Fibroblast of skin of right biceps (primary cell): ENCODE measurements around the gene PLB1.
"Not testable (repeated sequence)": the region's sequence is repeated elsewhere in the genome, so short reads cannot be mapped to it uniquely, and the experiment has no call there.

Experiments
- DNase-seq: peaks from one replicate; pipeline ENCODE4 v3.0.0-alpha.2; 2013

PLB1 gene

GRCh38 chr2:28469947-28470535, 25.8 kb upstream of the PLB1 start:
- DNase-seq: no peak

GRCh38 chr2:28470759-28471158, 25.1 kb upstream of the PLB1 start:
- no peak for DNase-seq

- DNase-seq: no peak
Observed at GRCh38 chr2:28471214-28471613, 24.6 kb upstream of the PLB1 start.

- DNase-seq: no peak
Observed at GRCh38 chr2:28471701-28472236, 24.1 kb upstream of the PLB1 start.

GRCh38 chr2:28472641-28473040, 23.2 kb upstream of the PLB1 start:
- not testable (repeated sequence) for DNase-seq

GRCh38 chr2:28475088-28475595, 20.7 kb upstream of the PLB1 start:
- no peak for DNase-seq

- DNase-seq: no peak
Observed at GRCh38 chr2:28477087-28477486, 18.8 kb upstream of the PLB1 start.

- no peak for DNase-seq
Observed at GRCh38 chr2:28477645-28478044, 18.2 kb upstream of the PLB1 start.

- DNase-seq: no peak
Observed at GRCh38 chr2:28480403-28481049, 15.3 kb upstream of the PLB1 start.

GRCh38 chr2:28481905-28482304, 14.0 kb upstream of the PLB1 start:
- no peak for DNase-seq

GRCh38 chr2:28484835-28485234, 11.0 kb upstream of the PLB1 start:
- no peak for DNase-seq

- no peak for DNase-seq
Observed at GRCh38 chr2:28486526-28486925, 9.3 kb upstream of the PLB1 start.

GRCh38 chr2:28487258-28487657, 8.6 kb upstream of the PLB1 start:
- no peak for DNase-seq

GRCh38 chr2:28488083-28488830, 7.6 kb upstream of the PLB1 start:
- no peak for DNase-seq

- no peak for DNase-seq
Observed at GRCh38 chr2:28488858-28489575, 6.8 kb upstream of the PLB1 start.

GRCh38 chr2:28490558-28490957, 5.3 kb upstream of the PLB1 start:
- no peak for DNase-seq

GRCh38 chr2:28492282-28492681, 3.6 kb upstream of the PLB1 start:
- no peak for DNase-seq

GRCh38 chr2:28493636-28494035, 2.2 kb upstream of the PLB1 start:
- DNase-seq: no peak

GRCh38 chr2:28496781-28497180, 921 bp downstream of the PLB1 start:
- DNase-seq: no peak

GRCh38 chr2:28497206-28497605, 1.3 kb downstream of the PLB1 start:
- DNase-seq: no peak

GRCh38 chr2:28499282-28499681, 3.4 kb downstream of the PLB1 start:
- no peak for DNase-seq

- DNase-seq: no peak
Observed at GRCh38 chr2:28505361-28505760, 9.5 kb downstream of the PLB1 start.
